GM18526 (cell line): ENCODE measurements around the gene FMN2.

Source experiments
- POLR2A ChIP-seq: IDR thresholded peaks from 3 replicates; pipeline ENCODE4 v1.6.1; 2011; ENCODE audit not compliant: insufficient read length; ENCODE audit errors: extremely low read depth

Gene FMN2

DNA sequence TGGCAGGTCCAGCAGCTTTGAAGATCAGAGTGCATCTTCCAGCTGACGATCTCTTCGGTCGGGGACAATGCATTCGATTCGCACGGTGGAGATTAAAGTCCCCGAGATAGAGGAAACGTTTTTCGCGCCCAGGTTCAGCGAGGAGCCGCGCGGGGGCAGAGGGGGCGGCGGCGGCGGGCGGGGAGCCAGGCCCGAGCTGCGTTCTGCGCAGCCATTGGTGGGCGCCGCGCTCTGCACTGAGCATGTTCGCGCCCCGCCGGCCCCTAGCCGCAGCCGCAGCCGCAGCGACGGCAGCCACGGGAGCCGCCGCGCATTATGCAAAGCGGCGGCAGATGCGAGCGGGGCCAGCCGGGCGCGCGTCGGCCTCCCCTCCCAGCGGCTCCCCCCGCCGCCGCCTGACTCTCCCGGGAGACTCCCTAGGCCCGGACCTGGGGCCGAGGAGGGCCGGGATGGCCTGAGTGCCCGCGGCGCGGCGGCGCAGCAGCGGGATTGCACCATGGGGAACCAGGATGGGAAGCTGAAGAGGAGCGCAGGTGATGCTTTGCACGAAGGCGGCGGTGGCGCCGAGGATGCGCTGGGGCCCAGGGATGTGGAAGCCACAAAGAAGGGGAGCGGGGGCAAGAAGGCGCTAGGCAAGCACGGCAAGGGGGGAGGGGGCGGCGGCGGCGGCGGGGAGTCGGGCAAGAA is at the start of gene FMN2:
FMN2 (plus strand) TSS at position 270 of the 687 bp plus-strand sequence; CDS start at position 497, 227 bp downstream.
- TF ChIP-seq POLR2A: no peak

- TF ChIP-seq POLR2A: no peak
Measured at GRCh38 chr1:240044620-240045019, 47.1 kb upstream of the FMN2 start.

DNA sequence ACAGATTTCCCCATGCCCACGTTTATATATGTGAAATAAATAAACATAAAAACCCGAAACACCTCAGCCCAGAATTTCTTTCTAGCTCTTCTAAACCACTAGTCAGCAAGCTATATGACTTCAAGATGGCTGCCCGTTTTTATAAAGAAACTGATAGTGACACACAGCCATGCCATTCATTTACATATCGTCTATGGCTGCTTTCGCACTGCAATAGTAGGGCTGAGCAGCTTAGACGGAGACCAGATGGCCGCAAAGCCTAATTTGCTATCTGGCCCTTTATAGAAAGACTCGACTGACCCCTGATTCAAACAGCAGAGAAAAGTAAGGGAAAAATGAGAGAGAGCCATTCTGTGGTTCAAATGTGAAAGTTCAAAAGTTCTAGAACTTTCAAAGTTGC is 45.7 kb upstream of the FMN2 start:
- no peak for TF ChIP-seq POLR2A

GRCh38 chr1:240054109-240054701 is 37.5 kb upstream of the FMN2 start:
- no peak for TF ChIP-seq POLR2A

GRCh38 chr1:240055936-240056335 is 35.7 kb upstream of the FMN2 start:
- no peak for TF ChIP-seq POLR2A

GRCh38 chr1:240056350-240056749 is 35.3 kb upstream of the FMN2 start:
- no peak for TF ChIP-seq POLR2A

GRCh38 chr1:240058049-240058448 is 33.6 kb upstream of the FMN2 start:
- no peak for TF ChIP-seq POLR2A

DNA sequence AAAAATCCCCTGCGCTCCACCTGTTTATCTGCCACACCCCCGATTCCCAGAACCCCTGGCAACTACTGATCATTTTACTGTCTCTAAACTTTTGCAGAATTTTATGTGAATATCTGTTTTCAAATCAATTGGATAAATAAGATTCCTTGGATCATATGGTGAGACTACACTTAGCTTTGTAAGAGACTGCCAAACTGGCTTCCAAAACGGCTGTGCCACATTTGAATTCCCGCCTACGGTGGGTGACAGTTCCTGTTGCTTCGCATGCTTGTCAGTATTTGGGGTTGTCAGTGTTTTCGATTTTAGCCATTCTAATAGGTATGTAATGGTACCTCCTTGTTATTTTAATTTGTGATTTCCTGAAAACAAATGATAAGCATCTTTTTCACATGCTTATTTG is 22.7 kb upstream of the FMN2 start:
- TF ChIP-seq POLR2A: no peak

DNA sequence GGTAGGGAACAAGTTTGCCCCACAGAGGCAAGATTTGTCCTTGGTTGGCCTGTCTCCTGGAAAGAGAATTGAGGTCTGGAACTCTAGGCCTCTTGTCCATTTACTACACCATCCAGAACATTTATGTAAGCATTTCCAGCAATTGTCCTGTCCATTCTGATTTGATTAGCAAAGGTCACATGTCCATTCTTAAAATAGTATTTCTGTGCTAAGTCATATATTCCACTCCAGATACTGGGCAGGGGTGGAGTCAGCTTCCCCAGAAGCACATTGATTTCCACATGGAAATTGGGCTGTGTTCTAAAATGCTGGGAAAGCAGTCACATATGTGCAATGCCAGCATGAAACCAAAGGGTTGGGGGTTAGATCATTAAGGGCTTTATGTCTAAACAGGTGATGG is 21.5 kb upstream of the FMN2 start:
- TF ChIP-seq POLR2A: no peak

- TF ChIP-seq POLR2A: no peak
Measured at GRCh38 chr1:240073097-240073496, 18.6 kb upstream of the FMN2 start.

DNA sequence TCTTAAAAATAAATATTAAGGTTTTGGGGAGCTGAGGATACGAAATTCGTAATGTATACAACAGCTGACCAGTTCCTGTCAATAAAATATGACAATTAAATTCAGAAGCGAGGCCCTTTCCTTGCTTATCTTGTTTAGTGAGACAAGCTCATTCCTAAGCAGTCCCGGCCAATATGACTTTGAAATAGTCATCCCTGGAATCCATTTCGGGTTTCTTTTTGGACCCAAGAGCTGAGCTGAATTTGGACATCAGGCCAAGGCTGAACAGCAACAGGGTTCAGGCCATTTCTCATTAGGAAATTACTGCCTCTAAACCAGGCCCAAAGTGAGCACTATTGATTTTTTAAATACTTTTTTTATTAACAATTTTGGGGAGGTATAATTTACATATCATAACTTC is 17.3 kb upstream of the FMN2 start:
- TF ChIP-seq POLR2A: no peak

GRCh38 chr1:240074908-240075307 is 16.8 kb upstream of the FMN2 start:
- TF ChIP-seq POLR2A: no peak

DNA sequence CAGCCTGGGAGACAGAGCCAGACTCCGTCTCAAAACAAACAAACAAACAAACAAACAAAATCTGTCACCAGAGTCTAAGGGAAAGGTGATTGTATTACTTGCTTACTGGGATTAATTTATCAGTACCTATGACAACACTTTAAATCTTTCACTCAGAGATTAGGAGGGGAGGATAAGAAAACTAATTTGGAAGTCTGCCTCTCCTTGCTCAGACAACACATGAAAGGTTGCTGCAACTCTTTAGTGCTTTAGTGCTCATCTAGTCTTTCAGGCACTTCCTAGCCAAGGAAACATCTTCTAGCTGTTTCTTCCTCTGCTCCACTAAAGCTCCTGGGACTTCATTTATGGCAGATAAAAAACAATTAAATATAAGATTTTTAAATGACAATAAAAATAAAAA is 7.3 kb upstream of the FMN2 start:
- TF ChIP-seq POLR2A: no peak

DNA sequence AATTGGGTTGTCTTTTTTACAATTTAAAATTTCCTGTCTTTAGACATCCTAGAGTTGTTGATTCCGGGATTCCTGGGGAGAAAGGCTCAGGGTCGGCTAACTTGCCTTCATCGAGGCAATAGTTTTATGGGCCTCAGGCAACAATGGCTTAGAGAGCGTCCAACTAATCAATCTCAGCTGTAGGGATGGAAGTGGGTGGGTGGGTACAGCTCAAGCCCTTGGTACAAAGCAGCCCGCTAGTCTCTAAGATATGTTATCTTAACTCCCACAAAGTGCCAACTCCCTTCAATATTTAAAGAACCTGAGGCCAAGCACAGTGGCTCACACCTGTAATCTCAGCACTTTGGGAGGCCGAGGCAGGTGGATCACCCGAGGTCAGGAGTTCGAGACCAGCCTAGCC is 6.9 kb upstream of the FMN2 start:
- TF ChIP-seq POLR2A: no peak

GRCh38 chr1:240086726-240087125 is 5.0 kb upstream of the FMN2 start:
- no peak for TF ChIP-seq POLR2A

GRCh38 chr1:240090014-240090413 is 1.7 kb upstream of the FMN2 start:
- TF ChIP-seq POLR2A: no peak

DNA sequence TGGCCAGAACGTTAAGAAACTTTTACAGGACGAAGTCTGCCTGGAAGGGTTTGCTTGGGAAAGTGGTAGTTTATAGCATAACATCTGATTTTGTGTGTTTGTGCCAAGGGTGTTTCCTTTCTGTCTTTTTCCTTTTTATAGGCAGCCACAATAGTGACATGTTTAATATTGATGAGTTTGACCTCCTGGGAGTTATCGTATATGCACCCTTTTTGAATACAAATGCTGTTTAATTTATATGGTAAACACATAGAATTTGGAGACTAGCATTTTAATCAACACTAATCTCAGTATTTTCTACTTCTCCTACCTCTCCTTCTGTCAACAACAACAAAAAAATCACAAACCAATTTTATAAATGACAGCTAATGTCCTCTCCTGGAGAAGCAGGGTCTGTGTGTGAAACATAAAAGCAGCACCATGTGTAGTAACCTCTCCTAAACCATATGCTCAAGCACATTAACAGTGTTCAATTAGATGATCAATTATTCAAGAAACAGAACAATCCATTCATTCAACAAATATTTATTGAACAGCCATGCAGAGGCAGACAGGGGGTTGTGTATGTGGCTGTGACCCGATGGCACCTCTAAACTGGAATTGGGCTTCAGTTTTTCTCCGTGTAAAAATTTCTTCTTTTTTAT is 604 bp upstream of the FMN2 start:
- no peak for TF ChIP-seq POLR2A
